Ovary (tissue), 9 donors: Measurements from ENCODE around the gene MCM9. TPM values are rescaled to one million over a fixed set of nuclear protein-coding genes. Genes with fewer than 3 reads are reported as not detected.

Experiments used
- DNase-seq, 5 donors: peaks; one replicate each; pipeline ENCODE4 v3.0.0-alpha.2; 2019 to 2020
- H3K27ac ChIP-seq, 2 donors: fragments of 200-600 bp; one replicate each; pipeline versions ENCODE4 v1.5.1 to v1.8.0; 2019 to 2022
- H3K27me3 ChIP-seq: fragments of 200-600 bp; one replicate; pipeline ENCODE4 v1.8.0; 2022
- H3K36me3 ChIP-seq: fragments of 200-600 bp; sonication (generic); one replicate; pipeline ENCODE4 v1.5.1; 2019
- H3K4me1 ChIP-seq: one replicate; pipeline ENCODE4 v1.8.1; 2013; ENCODE audit warnings: mild to moderate bottlenecking, moderate library complexity; ENCODE audit not compliant: insufficient read depth
- H3K4me3 ChIP-seq: fragments of 200-600 bp; sonication (generic); one replicate; pipeline ENCODE4 v1.5.1; 2017
- H3K9me3 ChIP-seq, 2 donors: fragments of 200-600 bp in 1 of 2; sonication (generic) in 1 of 2; one replicate each; pipeline versions ENCODE4 v1.5.1 to v1.8.1; 2013 to 2019; ENCODE audit warnings: mild to moderate bottlenecking in 1 of 2, moderate library complexity in 1 of 2
- EP300 ChIP-seq: sonication (generic); formaldehyde crosslinking; IDR thresholded peaks from one replicate; pipeline ENCODE4 v1.6.1; 2017; ENCODE audit warnings: antibody characterized with exemption
- POLR2A ChIP-seq: fragments of 450-650 bp; IDR thresholded peaks from one replicate; pipeline ENCODE4 v1.6.1; 2017; ENCODE audit warnings: antibody characterized with exemption, mild to moderate bottlenecking, moderate library complexity
- WGBS, 3 donors: extraction: QIAGEN DNeasy Blood & Tissue Kit in 1 of 3; methylation state at CpG; one replicate each; pipeline versions ENCODE4 v1.1.5 to v1.1.7; 2013 to 2017; 5-methylcytosine and 5-hydroxymethylcytosine counted together
- intact Hi-C, 4 donors: fragments of 100-400 bp; cut with DNase I; formaldehyde crosslinking; loops; one replicate each; pipeline versions ENCODE4 v1.11.0 to v1.15.1; 2022 to 2023
- polyA plus RNA-seq, 2 donors: library from polyadenylated mRNA; stranded (reverse); fragments of 200-250 nt in 1 of 2; fragments of 350-450 nt in 1 of 2; fragmentation: Illumina TruSeq in 1 of 2; extraction: RNeasy Lipid Tissue Mini Kit (QIAGEN cat#74804) in 1 of 2; gene quantifications; one replicate each; pipeline ENCODE4 v1.2.3, GENCODE V29; 2013 to 2014
- total RNA-seq, 7 donors: library from RNA; depleted of rRNA in 2 of 7; stranded (reverse); fragments of >200 nt in 2 of 7; fragmentation: NEBNext Ultra II Directional in 3 of 7; extraction: Animal tissue kit (Norgen Biotek cat#: 25700) in 3 of 7; gene quantifications; one replicate each; pipeline versions ENCODE4 v1.1.0 to v1.2.4, GENCODE V29; 2016 to 2023
- TF ChIP-seq, protein P1 (sequence below), 3 donors: fragments of 450-650 bp in 2 of 3; fragments of 200-600 bp in 1 of 3; IDR thresholded peaks; one replicate each; pipeline versions ENCODE4 v1.5.1 to v1.8.0; 2016 to 2022; ENCODE audit warnings: antibody characterized with exemption in 3 of 3, mild to moderate bottlenecking in 1 of 3
- donor health status: DM: no; HTN: no; CAD: no; lungs with moderate emphysema.
- donor health status: DM: no; HTN: no; CAD: no.
- donor health status: Bipolar disorder and iron deficiency.
- donor health status: DM: yes; HTN: yes; CAD: no.
- donor health status: DM: no; HTN: no; CAD: no.
- donor health status: DM: yes; HTN: yes; CAD: no.

The MCM9 gene
- total and polyA plus RNA-seq, 9 donors = 5.5 to 17.5 (median 11.2) TPM

DNA sequence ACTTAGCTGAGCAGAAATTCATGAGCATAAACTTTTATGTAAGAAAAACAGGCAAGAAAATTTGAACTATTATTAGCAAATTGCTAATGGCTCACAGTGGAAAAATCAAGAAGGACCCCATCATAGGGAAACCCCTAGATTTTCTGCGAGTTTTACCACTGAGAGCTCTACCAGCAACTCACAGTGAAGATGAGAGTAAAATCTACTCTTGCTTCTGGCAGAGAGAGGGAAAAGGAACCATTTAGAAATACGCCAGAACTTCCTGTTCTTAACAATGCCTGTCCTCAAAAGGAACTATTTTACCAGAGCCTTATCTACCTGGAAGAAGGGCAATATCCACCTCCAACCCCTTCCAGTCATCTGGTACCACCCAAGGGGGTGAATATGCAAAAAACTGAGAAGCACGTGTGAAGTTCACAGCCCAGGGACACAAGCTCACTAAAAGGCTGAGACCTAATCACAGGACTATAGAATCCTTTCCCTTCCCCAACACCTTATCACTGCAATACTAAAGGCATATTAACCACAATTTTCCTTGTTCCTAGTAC is 75.4 kb downstream of the MCM9 start:
- no peaks in the 10 kb centered on the region for H3K36me3 ChIP-seq
- WGBS, 3 donors = 74 to 85% (median 75%) methylated on average over 3 of the region's 3 CpGs
- no peak for DNase-seq
- no peak overlapping the region for H3K27ac ChIP-seq
- no peak for TF ChIP-seq EP300
- intact Hi-C loops = no loop called here
- peaks cover 2% of the 10 kb centered on the region for H3K4me1 ChIP-seq
- no peaks in the 10 kb centered on the region for H3K27me3 ChIP-seq
- no peak overlapping the region for H3K4me3 ChIP-seq
- no peaks in the 10 kb centered on the region for H3K9me3 ChIP-seq

DNA sequence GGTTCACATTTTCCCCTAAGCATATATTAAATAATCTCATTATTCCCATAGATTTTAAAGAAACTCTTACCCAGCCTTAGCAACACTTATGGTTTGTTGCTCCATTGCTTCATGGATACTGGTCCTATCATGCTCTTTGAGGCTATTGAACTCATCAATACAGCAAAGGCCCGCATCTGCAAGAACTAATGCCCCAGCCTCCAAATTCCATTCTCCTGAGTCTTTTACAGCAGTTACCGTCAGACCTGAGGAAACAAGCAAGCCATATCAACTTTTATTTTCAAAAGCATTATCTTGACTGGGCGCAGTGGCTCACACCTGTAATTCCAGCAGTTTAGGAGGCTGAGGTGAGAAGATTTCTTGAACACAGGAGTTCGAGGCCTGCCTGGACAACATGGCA is 78.7 kb downstream of the MCM9 start:
- WGBS, 3 donors = 91 to 98% (median 94%) methylated on average over 4 of the region's 4 CpGs
- Histone ChIP-seq H3K9me3 (no peaks in the 10 kb centered on the region), H3K27ac (no peak overlapping the region), H3K4me3 (no peak overlapping the region), H3K36me3 (no peaks in the 10 kb centered on the region), H3K27me3 (no peaks in the 10 kb centered on the region), H3K4me1 (no peaks in the 10 kb centered on the region)
- DNase-seq = no peak
- TF ChIP-seq POLR2A = no peak
- TF ChIP-seq EP300 = no peak
- TF ChIP-seq, protein P1, sequence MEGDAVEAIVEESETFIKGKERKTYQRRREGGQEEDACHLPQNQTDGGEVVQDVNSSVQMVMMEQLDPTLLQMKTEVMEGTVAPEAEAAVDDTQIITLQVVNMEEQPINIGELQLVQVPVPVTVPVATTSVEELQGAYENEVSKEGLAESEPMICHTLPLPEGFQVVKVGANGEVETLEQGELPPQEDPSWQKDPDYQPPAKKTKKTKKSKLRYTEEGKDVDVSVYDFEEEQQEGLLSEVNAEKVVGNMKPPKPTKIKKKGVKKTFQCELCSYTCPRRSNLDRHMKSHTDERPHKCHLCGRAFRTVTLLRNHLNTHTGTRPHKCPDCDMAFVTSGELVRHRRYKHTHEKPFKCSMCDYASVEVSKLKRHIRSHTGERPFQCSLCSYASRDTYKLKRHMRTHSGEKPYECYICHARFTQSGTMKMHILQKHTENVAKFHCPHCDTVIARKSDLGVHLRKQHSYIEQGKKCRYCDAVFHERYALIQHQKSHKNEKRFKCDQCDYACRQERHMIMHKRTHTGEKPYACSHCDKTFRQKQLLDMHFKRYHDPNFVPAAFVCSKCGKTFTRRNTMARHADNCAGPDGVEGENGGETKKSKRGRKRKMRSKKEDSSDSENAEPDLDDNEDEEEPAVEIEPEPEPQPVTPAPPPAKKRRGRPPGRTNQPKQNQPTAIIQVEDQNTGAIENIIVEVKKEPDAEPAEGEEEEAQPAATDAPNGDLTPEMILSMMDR (IDR thresholded peaks at IDR 0.05) = no peak
- intact Hi-C loops = no loop called here

DNA sequence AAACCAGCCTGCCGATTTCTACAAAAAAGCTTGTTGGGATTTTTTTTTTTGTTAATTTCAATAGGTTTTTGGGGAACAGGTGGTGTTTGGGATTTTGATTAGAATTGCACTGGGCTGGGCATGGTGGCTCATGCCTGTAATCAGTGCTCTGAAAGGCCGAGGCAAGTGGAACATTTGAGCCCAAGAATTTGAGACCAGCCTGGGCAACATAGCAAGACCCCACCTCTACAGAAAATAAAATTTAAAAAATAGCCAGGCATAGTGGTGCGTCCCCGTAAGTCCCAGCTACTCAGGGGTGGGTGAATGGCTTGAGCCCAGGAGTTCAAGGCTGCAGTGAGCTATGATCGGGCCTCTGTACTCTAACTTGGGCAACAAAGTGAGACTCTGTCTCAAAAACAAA is 81.6 kb downstream of the MCM9 start:
- intact Hi-C loops = no loop called here
- peaks cover 4% of the 10 kb centered on the region for H3K4me1 ChIP-seq
- no peaks in the 10 kb centered on the region for H3K9me3 ChIP-seq
- no peaks in the 10 kb centered on the region for H3K36me3 ChIP-seq
- TF ChIP-seq POLR2A (no peak), EP300 (no peak)
- TF ChIP-seq, protein P1 (IDR thresholded peaks at IDR 0.05) = no peak
- no peak overlapping the region for H3K27ac ChIP-seq
- DNase-seq = no peak
- H3K4me3 ChIP-seq = no peak overlapping the region
- H3K27me3 ChIP-seq = no peaks in the 10 kb centered on the region
- WGBS, 3 donors = 84 to 90% (median 86%) methylated on average over 5 of the region's 5 CpGs

DNA sequence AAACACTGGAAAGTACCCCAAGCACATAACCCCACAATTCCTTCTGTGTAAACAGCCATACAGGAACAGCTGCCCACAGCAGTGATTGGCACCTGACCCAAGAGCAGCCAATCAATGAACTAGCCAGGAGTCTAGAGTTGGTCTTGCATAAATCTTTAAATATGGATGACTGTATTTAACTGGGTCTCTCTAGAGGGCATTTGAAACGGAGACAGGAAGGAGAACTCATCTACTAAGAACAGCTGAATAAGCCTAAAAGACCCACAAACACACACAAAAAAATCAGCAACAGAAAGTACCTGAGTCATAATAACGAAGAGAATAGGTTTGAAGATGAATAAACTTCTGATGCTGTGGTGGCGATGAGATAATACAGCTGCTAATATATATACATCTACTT is 90.0 kb downstream of the MCM9 start:
- Histone ChIP-seq H3K36me3 (no peaks in the 10 kb centered on the region), H3K9me3 (no peaks in the 10 kb centered on the region), H3K4me1 (no peaks in the 10 kb centered on the region), H3K27me3 (no peaks in the 10 kb centered on the region), H3K4me3 (no peak overlapping the region), H3K27ac (no peak overlapping the region)
- no peak for DNase-seq
- intact Hi-C loops = no loop called here
- TF ChIP-seq EP300 (no peak), POLR2A (no peak)
- TF ChIP-seq, protein P1 (IDR thresholded peaks at IDR 0.05) = no peak
- 93 to 96% (median 94%) methylated on average over 3 of the region's 3 CpGs for WGBS, 3 donors

DNA sequence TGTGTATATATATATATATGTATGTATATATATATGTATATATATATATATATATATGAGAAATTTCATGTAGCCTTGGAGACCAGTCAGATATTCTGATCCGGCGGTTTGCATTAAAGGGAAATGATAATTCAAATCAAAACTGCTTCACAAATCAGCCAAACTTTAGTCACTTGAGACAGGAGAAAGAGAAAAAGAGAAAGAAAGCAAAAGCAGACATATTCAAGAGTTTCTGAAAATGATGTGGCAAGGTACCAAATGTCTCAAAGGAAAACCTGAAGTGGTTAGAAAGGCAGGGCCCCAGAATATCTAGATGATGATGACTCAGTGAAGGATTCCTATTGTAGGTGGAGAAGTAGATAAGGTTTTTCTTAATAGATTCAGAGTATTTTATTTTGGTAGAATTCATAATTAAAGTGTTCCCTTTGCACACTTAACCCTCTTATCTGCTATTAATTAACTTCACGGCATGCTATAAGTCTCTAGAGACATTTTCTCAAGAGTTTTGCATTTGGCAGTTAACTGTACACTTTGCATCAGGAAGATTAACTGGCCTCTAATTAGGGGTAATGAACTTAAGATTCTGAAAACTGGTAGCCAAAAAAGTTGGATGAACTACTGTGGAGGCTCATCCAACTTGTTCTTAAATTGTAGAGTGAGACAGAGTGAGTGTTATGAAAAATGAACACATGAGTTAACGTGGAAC is 91.1 kb downstream of the MCM9 start:
- Histone ChIP-seq H3K36me3 (no peaks in the 10 kb centered on the region), H3K4me3 (no peak overlapping the region), H3K4me1 (no peaks in the 10 kb centered on the region), H3K27ac (no peak overlapping the region), H3K27me3 (no peaks in the 10 kb centered on the region), H3K9me3 (no peaks in the 10 kb centered on the region)
- TF ChIP-seq POLR2A (no peak), EP300 (no peak)
- TF ChIP-seq, protein P1 (IDR thresholded peaks at IDR 0.05) = no peak
- WGBS, 3 donors = 73 to 84% (median 81%) methylated on average over 4 of the region's 4 CpGs
- intact Hi-C loops = no loop called here
- no peak for DNase-seq
